Pancreas (tissue), 10 donors: ENCODE data around the gene VAC14. TPM values are rescaled to one million over a fixed set of nuclear protein-coding genes. Genes with fewer than 3 reads are reported as not detected.
"Not testable (repeated sequence)": the region's sequence is repeated elsewhere in the genome, so short reads cannot be mapped to it uniquely, and the experiment has no call there.

Experiments
- ATAC-seq, 4 donors: fragments of 200-7000 bp; cut with Tn5 transposase; one replicate each; pipeline versions ENCODE4 v1.8.0 to v1.9.1; 2020; ENCODE audit warnings: mild to moderate bottlenecking in 4 of 4, moderate library complexity in 4 of 4
- DNase-seq, 6 donors: peaks; one replicate each; pipeline ENCODE4 v3.0.0-alpha.2; 2020
- FAIRE-seq: peaks from 2 replicates; lab custom pipeline; 2012; peaks lifted over from hg19 to GRCh38; lab: Jason Lieb, UNC
- H3K27ac ChIP-seq, 4 donors: fragments of 200-600 bp; sonication (generic); 1 replicate in 3 of 4; 2 replicates in 1 of 4; pipeline versions ENCODE4 v1.5.0 to v1.8.0; 2020
- H3K27me3 ChIP-seq, 4 donors: fragments of 200-600 bp; one replicate each; pipeline ENCODE4 v1.8.0; 2021
- H3K36me3 ChIP-seq, 3 donors: fragments of 200-600 bp; sonication (generic) in 1 of 3; one replicate each; pipeline versions ENCODE4 v1.5.0 to v1.8.0; 2020 to 2021
- H3K4me1 ChIP-seq, 3 donors: fragments of 200-600 bp; one replicate each; pipeline ENCODE4 v1.8.0; 2021
- H3K4me3 ChIP-seq, 4 donors: fragments of 200-600 bp; sonication (generic) in 2 of 4; one replicate each; pipeline versions ENCODE4 v1.5.0 to v1.8.0; 2020 to 2021
- H3K9me3 ChIP-seq, 4 donors: fragments of 200-600 bp; one replicate each; pipeline ENCODE4 v1.8.0; 2021
- CTCF ChIP-seq, 4 donors: fragments of 200-600 bp; sonication (generic) in 3 of 4; IDR thresholded peaks; one replicate each; pipeline versions ENCODE4 v1.5.0 to v1.8.0; 2021; ENCODE audit warnings: antibody characterized with exemption in 4 of 4
- WGBS, 2 donors: extraction: QIAGEN DNeasy Blood & Tissue Kit; methylation state at CpG; one replicate each; pipeline ENCODE4 v1.1.7; 2013; 5-methylcytosine and 5-hydroxymethylcytosine counted together
- intact Hi-C, 3 donors: fragments of 100-400 bp; cut with DNase I; formaldehyde crosslinking; loops; one replicate each; pipeline versions ENCODE4 v1.11.1 to v1.14.2; 2022
- polyA plus RNA-seq, 2 donors: library from polyadenylated mRNA; stranded (reverse); fragments of 200-250 nt; gene quantifications; one replicate each; pipeline ENCODE4 v1.2.3, GENCODE V29; 2013
- total RNA-seq, 6 donors: library from RNA; stranded (reverse); fragmentation: NEBNext Ultra II Directional in 4 of 6; extraction: Animal tissue kit (Norgen Biotek cat#: 25700) in 4 of 6; gene quantifications; one replicate each; pipeline versions ENCODE4 v1.2.1 to v1.2.4, GENCODE V29; 2021 to 2023
- donor health status: healthy with polysubstance abuse.
- donor health status: DM: no; HTN: no; CAD: no; lungs with moderate emphysema.
- donor health status: DM: no; HTN: no; CAD: no.
- donor health status: control.
- donor health status: control.
- donor health status: Bipolar disorder and iron deficiency.
- donor health status: DM: yes; HTN: yes; CAD: no.
- donor health status: DM: no; HTN: no; CAD: no.
- donor health status: DM: no; HTN: no; CAD: no.
- donor health status: DM: yes; HTN: yes; CAD: no.

The VAC14 gene
- total RNA-seq (10 to 100 TPM in 5 of 6 donors, 1 to 10 TPM in 1; 9.6 to 21.8 (median 14.1) TPM), polyA plus RNA-seq (10 to 100 TPM; 32.2 to 36.3 TPM)

GRCh38 chr16:70800781-70801480, at the start of gene VAC14:
Gene VAC14, minus strand, starts transcription at chr16:70801158. Its CDS starts 258 bp downstream, at chr16:70800900.
- 1% methylated on average over 63 to 64 of the region's 64 CpGs for WGBS, 2 donors
- Histone ChIP-seq H3K27ac (peak within 1 kb of the TSS in 2 of 4 donors; percentile 22 to 23), H3K27me3 (no peaks in the 10 kb centered on the region), H3K4me3 (peak within 1 kb of the TSS; percentile 63 to 99 (median 86)), H3K9me3 (no peaks in the 10 kb centered on the region), H3K36me3 (no peaks in the 10 kb centered on the region), H3K4me1 (peaks cover 6 to 9% (median 9%) of the 10 kb centered on the region in 3 donors)
- intact Hi-C loops, result no loop called here
- no peak for TF ChIP-seq CTCF (IDR thresholded peaks at IDR 0.05)
- ATAC-seq, result peak; percentile 100
- no peak for FAIRE-seq
- DNase-seq, result peak; percentile 93 to 99 (median 98)

GRCh38 chr16:70823498-70824118, 22.6 kb upstream of the VAC14 start:
- H3K27ac ChIP-seq, H3K4me3 ChIP-seq, FAIRE-seq, DNase-seq, H3K9me3 ChIP-seq, H3K36me3 ChIP-seq, intact Hi-C loops, ATAC-seq, H3K27me3 ChIP-seq, H3K4me1 ChIP-seq: not testable (repeated sequence)
- WGBS, 2 donors, result 68 to 85% methylated on average over 1 of the region's 4 CpGs

- ATAC-seq, DNase-seq, FAIRE-seq, intact Hi-C loops, H3K4me1 ChIP-seq, H3K36me3 ChIP-seq, H3K27me3 ChIP-seq, H3K4me3 ChIP-seq, H3K9me3 ChIP-seq, H3K27ac ChIP-seq: not testable (repeated sequence)
- WGBS, 2 donors, result 11% methylated on average over 1 of the region's 2 CpGs; no CpG with 5 or more reads in 1 of the 2 donors
These were observed 21.8 kb upstream of the VAC14 start for GRCh38 chr16:70822734-70823133.

GRCh38 chr16:70818088-70818487, 17.1 kb upstream of the VAC14 start:
- DNase-seq, H3K27ac ChIP-seq, H3K36me3 ChIP-seq, H3K4me1 ChIP-seq, ATAC-seq, FAIRE-seq, intact Hi-C loops, H3K4me3 ChIP-seq, H3K27me3 ChIP-seq, H3K9me3 ChIP-seq: not testable (repeated sequence)
- WGBS, 2 donors, result 71 to 72% methylated on average over 9 to 12 of the region's 13 CpGs

GRCh38 chr16:70809392-70810060, 8.6 kb upstream of the VAC14 start:
- 48 to 52% methylated on average over 9 of the region's 9 CpGs for WGBS, 2 donors
- Histone ChIP-seq H3K9me3 (no peaks in the 10 kb centered on the region), H3K4me3 (no peak overlapping the region), H3K27ac (no peak overlapping the region), H3K4me1 (no peaks in the 10 kb centered on the region), H3K27me3 (no peaks in the 10 kb centered on the region), H3K36me3 (no peaks in the 10 kb centered on the region)
- no peak for DNase-seq
- ATAC-seq, result peak in 3 of 4 donors; percentile 18 to 69 (median 37)
- FAIRE-seq, result no peak
- intact Hi-C loops, result no loop called here
- no peak for TF ChIP-seq CTCF (IDR thresholded peaks at IDR 0.05)

- TF ChIP-seq CTCF (IDR thresholded peaks at IDR 0.05), result no peak
- H3K27ac ChIP-seq, result no peak overlapping the region
- intact Hi-C loops, result no loop called here
- H3K36me3 ChIP-seq, result no peaks in the 10 kb centered on the region
- no peaks in the 10 kb centered on the region for H3K9me3 ChIP-seq
- H3K4me3 ChIP-seq, result no peak overlapping the region
- FAIRE-seq (no peak), ATAC-seq (no peak), DNase-seq (no peak)
- no peaks in the 10 kb centered on the region for H3K27me3 ChIP-seq
- no peaks in the 10 kb centered on the region for H3K4me1 ChIP-seq
These were observed 7.4 kb upstream of the VAC14 start for GRCh38 chr16:70808371-70808770.
